ENCODE data around the gene OR10C1.

The OR10C1 gene

DNA sequence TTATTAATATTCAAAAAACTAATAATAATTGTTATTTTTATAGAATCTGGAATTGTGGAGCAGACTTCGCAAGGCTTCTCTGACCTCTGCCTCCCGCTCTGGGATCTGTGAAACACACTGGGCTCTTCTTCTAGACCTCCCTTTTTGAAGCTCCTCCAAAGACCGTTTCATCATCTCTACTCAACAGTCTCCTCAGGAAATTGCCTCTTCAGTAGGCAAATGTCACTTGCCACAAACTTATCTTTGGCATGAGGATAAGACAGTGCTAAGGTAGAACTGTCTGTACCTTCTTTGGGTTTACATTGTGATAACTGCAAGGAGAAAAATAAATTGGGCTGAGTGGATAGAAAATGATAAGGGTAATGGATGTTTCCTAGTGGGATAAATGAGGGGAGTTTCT, 50.9 kb downstream of the OR10C1 start:
- H3K4me3 ChIP-seq (ENCODE audit: low read depth, low read length) = no peak overlapping the region
- POLR2A ChIA-PET = no interaction called here
- CTCF ChIA-PET = interaction anchor here (0.7 kb wide), 1 partner anchor 75 kb away, joined by 3 read pairs; no protein-coding TSS in a partner anchor
- no peaks in the 10 kb centered on the region for H3K36me3 ChIP-seq (ENCODE audit: control insufficient read depth in 2 of 2, insufficient read depth in 1 of 2, low read length in 2 of 2)
- no peaks in the 10 kb centered on the region for H3K9me3 ChIP-seq (ENCODE audit: control insufficient read depth, insufficient read depth, low read depth, low read length)
- TF ChIP-seq ZNF677 (tag by site-specific recombination; IDR thresholded peaks at IDR 0.05) (no peak), ZBTB7A (tag by site-specific recombination; IDR thresholded peaks at IDR 0.05; ENCODE audit: low read depth) (no peak), ZNF391 (tag by site-specific recombination; IDR thresholded peaks at IDR 0.05; ENCODE audit: borderline replicate concordance, low read depth) (no peak), SP7 (tag by site-specific recombination; IDR thresholded peaks at IDR 0.05) (no peak), GLI4 (tag by site-specific recombination; IDR thresholded peaks at IDR 0.05) (no peak), ZSCAN30 (tag by site-specific recombination; IDR thresholded peaks at IDR 0.05) (no peak), GLI2 (tag by site-specific recombination; IDR thresholded peaks at IDR 0.05; ENCODE audit: borderline replicate concordance, low read depth) (no peak), ZNF701 (tag by site-specific recombination; IDR thresholded peaks at IDR 0.05) (no peak), ZNF223 (tag by site-specific recombination; IDR thresholded peaks at IDR 0.05) (no peak)
- no peaks in the 10 kb centered on the region for H3K4me1 ChIP-seq (ENCODE audit: control insufficient read depth, insufficient read depth, low read length)
- H3K27ac ChIP-seq (ENCODE audit: extremely low read depth, low read depth, low read length) = no peak overlapping the region

DNA sequence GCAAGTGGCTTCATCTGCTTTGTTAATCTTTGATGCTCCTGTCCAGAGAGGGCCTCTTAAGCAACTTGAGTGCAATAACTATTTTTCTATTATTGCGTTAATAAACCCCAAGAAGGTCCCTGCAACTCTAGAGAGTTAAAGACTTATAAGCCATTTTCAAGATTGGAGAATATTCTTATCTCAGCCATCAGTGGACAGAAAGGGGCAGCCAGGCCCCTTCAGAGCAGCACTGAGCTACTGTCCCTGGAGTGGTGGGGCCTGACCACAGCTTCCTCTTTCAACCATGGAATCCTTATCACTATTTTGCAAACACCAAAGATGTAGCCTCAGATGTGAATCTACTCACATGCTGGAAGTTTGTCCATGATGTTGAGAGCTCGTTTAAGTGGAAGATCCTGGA, 51.4 kb downstream of the OR10C1 start:
- Histone ChIP-seq H3K9me3 (ENCODE audit: control insufficient read depth, insufficient read depth, low read depth, low read length) (no peaks in the 10 kb centered on the region), H3K4me1 (ENCODE audit: control insufficient read depth, insufficient read depth, low read length) (no peaks in the 10 kb centered on the region), H3K36me3 (ENCODE audit: control insufficient read depth in 2 of 2, insufficient read depth in 1 of 2, low read length in 2 of 2) (no peaks in the 10 kb centered on the region), H3K27ac (ENCODE audit: extremely low read depth, low read depth, low read length) (no peak overlapping the region), H3K4me3 (ENCODE audit: low read depth, low read length) (no peak overlapping the region)
- POLR2A ChIA-PET = no interaction called here
- TF ChIP-seq ZNF768 (tag by site-specific recombination; IDR thresholded peaks at IDR 0.05) (no peak), GLIS2 (tag by site-specific recombination; IDR thresholded peaks at IDR 0.05) (no peak), ZNF354C (tag by site-specific recombination; IDR thresholded peaks at IDR 0.05; ENCODE audit: borderline replicate concordance, low read depth) (no peak), ZNF248 (tag by site-specific recombination; IDR thresholded peaks at IDR 0.05) (no peak), KLF8 (tag by site-specific recombination; IDR thresholded peaks at IDR 0.05) (no peak), ZNF133 (tag by site-specific recombination; IDR thresholded peaks at IDR 0.05) (no peak), REPIN1 (tag by site-specific recombination; IDR thresholded peaks at IDR 0.05; ENCODE audit: low read depth) (no peak), ZNF266 (tag by site-specific recombination; IDR thresholded peaks at IDR 0.05; ENCODE audit: low read depth) (no peak), ZNF792 (tag by site-specific recombination; IDR thresholded peaks at IDR 0.05) (no peak), ZNF274 (IDR thresholded peaks at IDR 0.05; ENCODE audit: low read length) (no peak), ZNF274 (tag by site-specific recombination; IDR thresholded peaks at IDR 0.05; ENCODE audit: borderline replicate concordance) (no peak), GLI2 (tag by site-specific recombination; IDR thresholded peaks at IDR 0.05; ENCODE audit: borderline replicate concordance, low read depth) (no peak), SP7 (tag by site-specific recombination; IDR thresholded peaks at IDR 0.05) (no peak), ZNF747 (tag by site-specific recombination; IDR thresholded peaks at IDR 0.05) (no peak), ZNF391 (tag by site-specific recombination; IDR thresholded peaks at IDR 0.05; ENCODE audit: borderline replicate concordance, low read depth) (no peak), ZNF529 (tag by site-specific recombination; IDR thresholded peaks at IDR 0.05; ENCODE audit: insufficient replicate concordance) (no peak)
- TF ChIP-seq, protein P1, sequence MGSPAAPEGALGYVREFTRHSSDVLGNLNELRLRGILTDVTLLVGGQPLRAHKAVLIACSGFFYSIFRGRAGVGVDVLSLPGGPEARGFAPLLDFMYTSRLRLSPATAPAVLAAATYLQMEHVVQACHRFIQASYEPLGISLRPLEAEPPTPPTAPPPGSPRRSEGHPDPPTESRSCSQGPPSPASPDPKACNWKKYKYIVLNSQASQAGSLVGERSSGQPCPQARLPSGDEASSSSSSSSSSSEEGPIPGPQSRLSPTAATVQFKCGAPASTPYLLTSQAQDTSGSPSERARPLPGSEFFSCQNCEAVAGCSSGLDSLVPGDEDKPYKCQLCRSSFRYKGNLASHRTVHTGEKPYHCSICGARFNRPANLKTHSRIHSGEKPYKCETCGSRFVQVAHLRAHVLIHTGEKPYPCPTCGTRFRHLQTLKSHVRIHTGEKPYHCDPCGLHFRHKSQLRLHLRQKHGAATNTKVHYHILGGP (tag by site-specific recombination; IDR thresholded peaks at IDR 0.05) = no peak
- TF ChIP-seq, protein P2, sequence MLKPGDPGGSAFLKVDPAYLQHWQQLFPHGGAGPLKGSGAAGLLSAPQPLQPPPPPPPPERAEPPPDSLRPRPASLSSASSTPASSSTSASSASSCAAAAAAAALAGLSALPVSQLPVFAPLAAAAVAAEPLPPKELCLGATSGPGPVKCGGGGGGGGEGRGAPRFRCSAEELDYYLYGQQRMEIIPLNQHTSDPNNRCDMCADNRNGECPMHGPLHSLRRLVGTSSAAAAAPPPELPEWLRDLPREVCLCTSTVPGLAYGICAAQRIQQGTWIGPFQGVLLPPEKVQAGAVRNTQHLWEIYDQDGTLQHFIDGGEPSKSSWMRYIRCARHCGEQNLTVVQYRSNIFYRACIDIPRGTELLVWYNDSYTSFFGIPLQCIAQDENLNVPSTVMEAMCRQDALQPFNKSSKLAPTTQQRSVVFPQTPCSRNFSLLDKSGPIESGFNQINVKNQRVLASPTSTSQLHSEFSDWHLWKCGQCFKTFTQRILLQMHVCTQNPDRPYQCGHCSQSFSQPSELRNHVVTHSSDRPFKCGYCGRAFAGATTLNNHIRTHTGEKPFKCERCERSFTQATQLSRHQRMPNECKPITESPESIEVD (tag by site-specific recombination; IDR thresholded peaks at IDR 0.05) = no peak
- TF ChIP-seq, protein P3, sequence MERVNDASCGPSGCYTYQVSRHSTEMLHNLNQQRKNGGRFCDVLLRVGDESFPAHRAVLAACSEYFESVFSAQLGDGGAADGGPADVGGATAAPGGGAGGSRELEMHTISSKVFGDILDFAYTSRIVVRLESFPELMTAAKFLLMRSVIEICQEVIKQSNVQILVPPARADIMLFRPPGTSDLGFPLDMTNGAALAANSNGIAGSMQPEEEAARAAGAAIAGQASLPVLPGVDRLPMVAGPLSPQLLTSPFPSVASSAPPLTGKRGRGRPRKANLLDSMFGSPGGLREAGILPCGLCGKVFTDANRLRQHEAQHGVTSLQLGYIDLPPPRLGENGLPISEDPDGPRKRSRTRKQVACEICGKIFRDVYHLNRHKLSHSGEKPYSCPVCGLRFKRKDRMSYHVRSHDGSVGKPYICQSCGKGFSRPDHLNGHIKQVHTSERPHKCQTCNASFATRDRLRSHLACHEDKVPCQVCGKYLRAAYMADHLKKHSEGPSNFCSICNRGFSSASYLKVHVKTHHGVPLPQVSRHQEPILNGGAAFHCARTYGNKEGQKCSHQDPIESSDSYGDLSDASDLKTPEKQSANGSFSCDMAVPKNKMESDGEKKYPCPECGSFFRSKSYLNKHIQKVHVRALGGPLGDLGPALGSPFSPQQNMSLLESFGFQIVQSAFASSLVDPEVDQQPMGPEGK (tag by site-specific recombination; IDR thresholded peaks at IDR 0.05) = no peak
- CTCF ChIA-PET = interaction anchor here (0.7 kb wide), 1 partner anchor 75 kb away, joined by 3 read pairs; no protein-coding TSS in a partner anchor

Measured in HEK293 (cell line).